ENCODE data around the gene LDHD.

DNA sequence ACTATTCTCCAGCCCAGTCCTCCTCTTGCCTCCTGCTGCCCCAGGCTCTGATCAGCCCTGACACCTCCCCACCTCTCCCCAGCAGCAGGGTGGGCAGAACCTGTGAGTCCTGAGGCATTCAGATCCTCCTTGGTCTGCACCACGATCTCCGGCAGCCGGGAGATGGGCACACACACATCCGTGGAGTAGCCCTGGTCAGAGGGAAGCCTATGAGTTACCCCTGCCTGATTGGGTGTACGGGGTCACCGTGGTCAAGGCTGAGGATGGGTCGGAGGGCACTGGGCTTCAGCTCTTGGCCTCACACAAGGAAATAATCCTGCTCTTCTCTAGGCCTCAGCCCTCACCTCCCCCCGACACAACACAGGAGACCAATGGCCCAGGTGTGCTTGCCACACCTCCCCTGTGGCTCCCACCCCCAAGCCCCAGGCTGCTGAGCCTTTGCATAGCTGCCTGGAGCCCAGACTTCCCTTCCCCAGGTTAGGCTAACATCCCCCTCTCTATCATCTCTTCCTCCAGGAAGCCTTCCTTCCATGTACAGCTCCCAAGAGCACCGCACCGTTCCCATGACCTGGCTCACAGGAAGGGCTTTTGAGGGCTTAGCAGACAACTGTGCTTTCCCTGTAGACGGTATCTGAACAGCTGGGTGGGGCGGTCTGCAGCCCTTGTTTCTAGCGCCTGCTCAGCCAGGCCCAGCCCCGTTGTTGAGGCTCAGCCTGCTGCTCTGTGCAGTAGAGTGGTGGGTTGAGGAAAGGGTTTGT lies 3.7 kb downstream of the LDHD start:
- TF ChIP-seq EZH2phosphoT487 (IDR thresholded peaks at IDR 0.05; ENCODE audit: low read depth) = no peak
- TF ChIP-seq, protein P1, sequence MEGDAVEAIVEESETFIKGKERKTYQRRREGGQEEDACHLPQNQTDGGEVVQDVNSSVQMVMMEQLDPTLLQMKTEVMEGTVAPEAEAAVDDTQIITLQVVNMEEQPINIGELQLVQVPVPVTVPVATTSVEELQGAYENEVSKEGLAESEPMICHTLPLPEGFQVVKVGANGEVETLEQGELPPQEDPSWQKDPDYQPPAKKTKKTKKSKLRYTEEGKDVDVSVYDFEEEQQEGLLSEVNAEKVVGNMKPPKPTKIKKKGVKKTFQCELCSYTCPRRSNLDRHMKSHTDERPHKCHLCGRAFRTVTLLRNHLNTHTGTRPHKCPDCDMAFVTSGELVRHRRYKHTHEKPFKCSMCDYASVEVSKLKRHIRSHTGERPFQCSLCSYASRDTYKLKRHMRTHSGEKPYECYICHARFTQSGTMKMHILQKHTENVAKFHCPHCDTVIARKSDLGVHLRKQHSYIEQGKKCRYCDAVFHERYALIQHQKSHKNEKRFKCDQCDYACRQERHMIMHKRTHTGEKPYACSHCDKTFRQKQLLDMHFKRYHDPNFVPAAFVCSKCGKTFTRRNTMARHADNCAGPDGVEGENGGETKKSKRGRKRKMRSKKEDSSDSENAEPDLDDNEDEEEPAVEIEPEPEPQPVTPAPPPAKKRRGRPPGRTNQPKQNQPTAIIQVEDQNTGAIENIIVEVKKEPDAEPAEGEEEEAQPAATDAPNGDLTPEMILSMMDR (IDR thresholded peaks at IDR 0.05; ENCODE audit: low read depth, low read length) = no peak
